Measurements from ENCODE around the gene BLTP3B.
"Not testable (repeated sequence)": the region's sequence is repeated elsewhere in the genome, so short reads cannot be mapped to it uniquely, and the experiment has no call there.

Gene BLTP3B

DNA sequence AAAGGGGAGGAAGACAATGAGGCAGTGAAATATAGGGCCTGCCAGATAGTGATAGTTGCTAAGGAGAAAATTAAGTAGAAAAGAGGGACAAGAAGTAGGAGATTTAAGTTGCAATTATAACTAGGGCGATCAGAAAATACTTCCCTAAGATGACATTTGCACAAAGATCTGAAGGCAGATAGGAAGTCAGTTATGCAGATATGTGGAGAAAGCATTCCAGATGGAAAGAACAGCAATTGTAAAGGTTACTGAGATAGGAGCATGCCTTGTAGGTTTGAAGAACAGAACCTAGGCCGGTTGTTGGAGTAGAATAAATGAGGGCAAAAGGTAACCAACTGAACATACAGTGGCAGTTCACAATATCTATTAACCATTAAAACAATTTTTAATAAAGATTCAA lies 36.6 kb upstream of the BLTP3B start:
- no peak overlapping the region for H3K4me3 ChIP-seq (ENCODE audit: low read depth, low read length)
- H3K4me1 ChIP-seq (ENCODE audit: control insufficient read depth, insufficient read depth, low read length), result no peaks in the 10 kb centered on the region
- H3K27ac ChIP-seq (ENCODE audit: low read depth, low read length), result no peak overlapping the region
- H3K9me3 ChIP-seq (ENCODE audit: control insufficient read depth, insufficient read depth, low read depth, low read length), result no peaks in the 10 kb centered on the region
- H3K9ac ChIP-seq (ENCODE audit: low read length), result no peak overlapping the region
- H3K27me3 ChIP-seq (ENCODE audit: control insufficient read depth, insufficient read depth, low read length), result no peaks in the 10 kb centered on the region
- 0 out of 2 replicates have a peak, but pooled peaks cover 5% of the 10 kb centered on the region for H3K36me3 ChIP-seq (ENCODE audit: control insufficient read depth, insufficient read depth, low read length)

GRCh38 chr12:100176493-100176892 lies 33.8 kb upstream of the BLTP3B start:
- H3K27me3 ChIP-seq (ENCODE audit: control insufficient read depth, insufficient read depth, low read length); H3K27ac ChIP-seq (ENCODE audit: low read depth, low read length); H3K4me1 ChIP-seq (ENCODE audit: control insufficient read depth, insufficient read depth, low read length); H3K9ac ChIP-seq (ENCODE audit: low read length); H3K9me3 ChIP-seq (ENCODE audit: control insufficient read depth, insufficient read depth, low read depth, low read length); H3K4me3 ChIP-seq (ENCODE audit: low read depth, low read length): not testable (repeated sequence)
- peaks cover 11% of the 10 kb centered on the region; the same call in 1 of the 2 replicates for H3K36me3 ChIP-seq (ENCODE audit: control insufficient read depth, insufficient read depth, low read length)

DNA sequence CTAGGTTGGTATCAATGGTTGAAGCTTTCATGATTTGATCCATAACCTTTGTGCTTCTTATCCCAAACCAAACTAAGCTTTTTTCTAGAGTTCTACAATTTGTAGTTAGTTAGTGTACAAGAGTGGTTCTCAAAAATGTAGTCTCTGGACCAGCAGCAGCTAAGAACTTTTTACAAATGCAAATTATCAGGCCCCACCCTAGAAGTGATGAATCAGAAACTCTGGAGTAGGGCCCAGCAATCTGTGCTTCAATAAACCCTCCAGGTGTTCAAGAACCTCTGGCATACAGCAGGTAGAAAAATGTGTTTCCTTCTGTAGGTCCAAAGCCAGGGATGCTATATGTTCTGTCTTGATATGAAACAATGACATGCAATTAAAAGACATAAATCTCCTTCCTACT lies 31.8 kb upstream of the BLTP3B start:
- no peaks in the 10 kb centered on the region for H3K9me3 ChIP-seq (ENCODE audit: control insufficient read depth, insufficient read depth, low read depth, low read length)

GRCh38 chr12:100173111-100173510 lies 30.4 kb upstream of the BLTP3B start:
- Histone ChIP-seq H3K9me3 (ENCODE audit: control insufficient read depth, insufficient read depth, low read depth, low read length) (no peaks in the 10 kb centered on the region), H3K4me3 (ENCODE audit: low read depth, low read length) (no peak overlapping the region), H3K36me3 (ENCODE audit: control insufficient read depth, insufficient read depth, low read length) (peaks cover 11% of the 10 kb centered on the region; the same call in 1 of the 2 replicates), H3K27me3 (ENCODE audit: control insufficient read depth, insufficient read depth, low read length) (no peaks in the 10 kb centered on the region), H3K9ac (ENCODE audit: low read length) (no peak overlapping the region), H3K4me1 (ENCODE audit: control insufficient read depth, insufficient read depth, low read length) (peaks cover 5% of the 10 kb centered on the region; the same call in 1 of the 2 replicates), H3K27ac (ENCODE audit: low read depth, low read length) (no peak overlapping the region)

More for the DNA sequence above, 31.8 kb upstream of the BLTP3B start:
- Histone ChIP-seq H3K27me3 (ENCODE audit: control insufficient read depth, insufficient read depth, low read length) (no peaks in the 10 kb centered on the region), H3K27ac (ENCODE audit: low read depth, low read length) (no peak overlapping the region), H3K36me3 (ENCODE audit: control insufficient read depth, insufficient read depth, low read length) (peaks cover 11% of the 10 kb centered on the region; the same call in 1 of the 2 replicates), H3K9ac (ENCODE audit: low read length) (no peak overlapping the region), H3K4me3 (ENCODE audit: low read depth, low read length) (no peak overlapping the region), H3K4me1 (ENCODE audit: control insufficient read depth, insufficient read depth, low read length) (peaks cover 5% of the 10 kb centered on the region; the same call in 1 of the 2 replicates)

DNA sequence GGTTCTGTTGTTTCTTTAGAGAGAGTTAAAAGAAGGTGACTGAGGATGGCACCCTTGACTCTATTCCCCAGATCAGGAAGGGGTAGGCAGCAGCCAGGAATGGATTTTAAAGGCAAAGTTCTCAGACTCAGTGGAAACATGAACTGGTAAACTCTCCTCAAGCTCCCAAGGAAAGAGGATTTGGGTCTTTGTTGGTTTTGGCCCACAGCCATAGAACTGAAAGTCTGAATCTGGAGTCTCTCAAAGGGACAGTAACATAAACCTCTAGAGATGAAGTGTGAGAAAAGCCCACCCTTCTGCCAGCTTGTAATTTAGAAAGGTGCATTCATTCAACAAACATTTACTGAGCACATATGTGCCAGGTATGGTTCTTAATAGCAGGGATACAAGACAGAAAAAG lies 28.6 kb upstream of the BLTP3B start:
- peaks cover 5% of the 10 kb centered on the region; the same call in 1 of the 2 replicates for H3K4me1 ChIP-seq (ENCODE audit: control insufficient read depth, insufficient read depth, low read length)
- no peaks in the 10 kb centered on the region for H3K9me3 ChIP-seq (ENCODE audit: control insufficient read depth, insufficient read depth, low read depth, low read length)
- no peak overlapping the region for H3K9ac ChIP-seq (ENCODE audit: low read length)

GRCh38 chr12:100170313-100170858 lies 27.7 kb upstream of the BLTP3B start:
- H3K9ac ChIP-seq (ENCODE audit: low read length), result no peak overlapping the region
- H3K27ac ChIP-seq (ENCODE audit: low read depth, low read length), result no peak overlapping the region
- peaks cover 11% of the 10 kb centered on the region; the same call in 1 of the 2 replicates for H3K36me3 ChIP-seq (ENCODE audit: control insufficient read depth, insufficient read depth, low read length)
- peaks cover 5% of the 10 kb centered on the region; the same call in 1 of the 2 replicates for H3K4me1 ChIP-seq (ENCODE audit: control insufficient read depth, insufficient read depth, low read length)
- H3K4me3 ChIP-seq (ENCODE audit: low read depth, low read length), result no peak overlapping the region
- no peaks in the 10 kb centered on the region for H3K27me3 ChIP-seq (ENCODE audit: control insufficient read depth, insufficient read depth, low read length)
- no peaks in the 10 kb centered on the region for H3K9me3 ChIP-seq (ENCODE audit: control insufficient read depth, insufficient read depth, low read depth, low read length)

More for the DNA sequence above, 28.6 kb upstream of the BLTP3B start:
- H3K4me3 ChIP-seq (ENCODE audit: low read depth, low read length), result no peak overlapping the region
- peaks cover 6% of the 10 kb centered on the region; the same call in 1 of the 2 replicates for H3K36me3 ChIP-seq (ENCODE audit: control insufficient read depth, insufficient read depth, low read length)
- no peak overlapping the region for H3K27ac ChIP-seq (ENCODE audit: low read depth, low read length)
- H3K27me3 ChIP-seq (ENCODE audit: control insufficient read depth, insufficient read depth, low read length), result no peaks in the 10 kb centered on the region

- peaks cover 13% of the 10 kb centered on the region for H3K4me1 ChIP-seq (ENCODE audit: control insufficient read depth, insufficient read depth, low read length)
- H3K36me3 ChIP-seq (ENCODE audit: control insufficient read depth, insufficient read depth, low read length), result peaks cover 11% of the 10 kb centered on the region; the same call in 1 of the 2 replicates
- no peak overlapping the region for H3K9ac ChIP-seq (ENCODE audit: low read length)
Measured at GRCh38 chr12:100169345-100169744, 26.7 kb upstream of the BLTP3B start.

GRCh38 chr12:100168562-100168961 lies 25.9 kb upstream of the BLTP3B start:
- Histone ChIP-seq H3K27me3 (ENCODE audit: control insufficient read depth, insufficient read depth, low read length) (no peaks in the 10 kb centered on the region), H3K4me1 (ENCODE audit: control insufficient read depth, insufficient read depth, low read length) (peaks cover 17% of the 10 kb centered on the region), H3K4me3 (ENCODE audit: low read depth, low read length) (no peak overlapping the region), H3K9ac (ENCODE audit: low read length) (no peak overlapping the region), H3K36me3 (ENCODE audit: control insufficient read depth, insufficient read depth, low read length) (peaks cover 11% of the 10 kb centered on the region; the same call in 1 of the 2 replicates), H3K27ac (ENCODE audit: low read depth, low read length) (no peak overlapping the region), H3K9me3 (ENCODE audit: control insufficient read depth, insufficient read depth, low read depth, low read length) (no peaks in the 10 kb centered on the region)

More at GRCh38 chr12:100169345-100169744, 26.7 kb upstream of the BLTP3B start:
- Histone ChIP-seq H3K9me3 (ENCODE audit: control insufficient read depth, insufficient read depth, low read depth, low read length) (no peaks in the 10 kb centered on the region), H3K27me3 (ENCODE audit: control insufficient read depth, insufficient read depth, low read length) (no peaks in the 10 kb centered on the region), H3K27ac (ENCODE audit: low read depth, low read length) (no peak overlapping the region), H3K4me3 (ENCODE audit: low read depth, low read length) (no peak overlapping the region)

DNA sequence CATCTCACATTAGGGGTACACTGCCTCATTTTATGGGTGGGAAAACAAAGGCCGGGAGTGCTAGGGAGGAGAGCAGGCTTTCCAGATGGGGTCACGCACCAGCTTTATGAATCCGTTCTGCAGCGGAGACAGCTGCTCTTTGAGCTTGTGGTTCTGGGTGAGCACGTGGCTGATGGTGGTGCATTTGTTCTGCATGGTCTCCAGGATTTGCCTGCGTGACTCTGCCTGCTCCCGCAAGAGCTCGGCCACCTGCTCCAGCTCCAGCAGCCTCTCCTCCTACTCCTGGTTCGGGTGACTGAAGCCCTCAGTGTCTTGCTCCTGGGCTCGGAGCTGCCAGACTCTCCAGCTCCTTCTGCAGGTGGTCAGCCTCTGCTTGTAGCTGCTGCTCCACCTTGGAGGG lies 23.6 kb upstream of the BLTP3B start:
- H3K27ac ChIP-seq (ENCODE audit: low read depth, low read length), result no peak overlapping the region
- H3K36me3 ChIP-seq (ENCODE audit: control insufficient read depth, insufficient read depth, low read length), result peaks cover 5% of the 10 kb centered on the region; the same call in 1 of the 2 replicates
- no peak overlapping the region for H3K4me3 ChIP-seq (ENCODE audit: low read depth, low read length)
- H3K27me3 ChIP-seq (ENCODE audit: control insufficient read depth, insufficient read depth, low read length), result no peaks in the 10 kb centered on the region
- H3K9me3 ChIP-seq (ENCODE audit: control insufficient read depth, insufficient read depth, low read depth, low read length), result no peaks in the 10 kb centered on the region
- no peak overlapping the region for H3K9ac ChIP-seq (ENCODE audit: low read length)
- H3K4me1 ChIP-seq (ENCODE audit: control insufficient read depth, insufficient read depth, low read length), result peaks cover 25% of the 10 kb centered on the region

DNA sequence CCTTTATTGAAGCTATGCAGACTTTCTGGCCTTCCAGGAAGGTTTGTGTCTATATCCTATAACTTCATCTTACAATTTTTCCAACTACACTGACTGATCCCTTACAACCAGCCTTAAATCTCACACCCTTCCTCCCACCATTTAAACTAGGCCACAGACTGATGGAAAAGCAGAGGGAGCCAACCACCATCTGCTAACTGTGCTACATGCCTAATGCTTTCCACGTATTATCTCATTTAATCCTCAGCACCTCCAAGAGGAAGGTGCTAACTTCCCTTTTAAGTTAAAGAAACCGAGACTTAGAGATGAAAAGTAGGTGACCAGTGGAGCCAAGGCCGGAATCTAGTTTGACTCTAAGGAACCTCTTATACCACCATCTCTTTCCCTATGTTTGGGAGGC lies 22.7 kb upstream of the BLTP3B start:
- no peak overlapping the region for H3K27ac ChIP-seq (ENCODE audit: low read depth, low read length)
- no peak overlapping the region for H3K9ac ChIP-seq (ENCODE audit: low read length)
- H3K27me3 ChIP-seq (ENCODE audit: control insufficient read depth, insufficient read depth, low read length), result no peaks in the 10 kb centered on the region
- peaks cover 28% of the 10 kb centered on the region for H3K4me1 ChIP-seq (ENCODE audit: control insufficient read depth, insufficient read depth, low read length)
- peaks cover 5% of the 10 kb centered on the region; the same call in 1 of the 2 replicates for H3K36me3 ChIP-seq (ENCODE audit: control insufficient read depth, insufficient read depth, low read length)
- no peaks in the 10 kb centered on the region for H3K9me3 ChIP-seq (ENCODE audit: control insufficient read depth, insufficient read depth, low read depth, low read length)
- H3K4me3 ChIP-seq (ENCODE audit: low read depth, low read length), result no peak overlapping the region

DNA sequence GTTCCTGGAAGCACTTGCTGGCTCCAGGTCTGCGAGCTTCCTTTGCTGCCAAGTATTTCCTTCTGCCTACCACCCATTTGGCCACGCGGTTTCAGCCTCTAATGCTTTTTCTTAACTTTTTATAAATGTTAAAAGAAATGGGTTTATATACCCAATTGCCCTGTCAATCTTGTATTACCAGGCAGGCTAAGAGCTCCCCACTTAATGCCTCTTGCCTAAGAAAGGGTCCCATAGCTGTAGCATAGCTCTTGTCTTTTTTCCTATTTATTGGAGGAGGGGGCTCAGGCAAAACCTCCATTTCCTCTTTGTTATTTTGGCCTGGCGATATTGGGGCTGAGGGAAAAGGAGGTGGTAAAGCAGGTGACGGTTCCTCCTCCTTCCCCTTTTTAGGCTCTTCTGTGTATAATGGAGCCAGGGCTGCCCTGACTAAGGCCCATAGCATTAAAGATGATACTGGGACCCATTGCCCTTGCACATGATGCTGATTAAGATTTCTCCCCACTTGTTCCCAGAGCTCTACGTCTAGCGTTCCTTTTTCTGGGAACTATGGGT lies 21.6 kb upstream of the BLTP3B start:
- no peak overlapping the region for H3K27ac ChIP-seq (ENCODE audit: low read depth, low read length)
- no peaks in the 10 kb centered on the region for H3K27me3 ChIP-seq (ENCODE audit: control insufficient read depth, insufficient read depth, low read length)
- H3K9me3 ChIP-seq (ENCODE audit: control insufficient read depth, insufficient read depth, low read depth, low read length), result no peaks in the 10 kb centered on the region
- peaks cover 5% of the 10 kb centered on the region; the same call in 1 of the 2 replicates for H3K36me3 ChIP-seq (ENCODE audit: control insufficient read depth, insufficient read depth, low read length)
- no peak overlapping the region for H3K9ac ChIP-seq (ENCODE audit: low read length)
- H3K4me3 ChIP-seq (ENCODE audit: low read depth, low read length), result peak overlapping the region; percentile 39
- H3K4me1 ChIP-seq (ENCODE audit: control insufficient read depth, insufficient read depth, low read length), result peaks cover 29% of the 10 kb centered on the region
